ENCODE data around the gene SV2C.

Gene SV2C

DNA sequence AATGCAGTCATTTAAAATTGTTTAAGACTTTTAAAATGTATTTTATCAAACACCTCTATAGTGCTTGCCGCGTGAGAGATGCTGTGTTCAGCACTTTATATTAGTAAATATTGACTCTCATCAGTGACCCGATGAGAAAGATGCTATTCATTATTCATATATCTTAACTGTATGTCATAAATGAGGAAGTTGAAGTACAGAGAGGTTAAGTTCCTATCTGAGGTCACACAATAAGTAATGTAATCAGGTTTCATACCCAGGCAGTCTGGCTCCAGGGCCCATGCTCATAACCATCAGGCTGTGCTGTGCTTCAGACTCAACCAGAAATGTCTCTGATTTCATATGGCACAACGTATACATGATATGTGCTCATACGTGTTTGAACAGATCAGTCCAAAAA lies 119.0 kb downstream of the SV2C start:
- Histone ChIP-seq H2AFZ (no peak overlapping the region), H3K27me3 (ENCODE audit: control insufficient read depth, insufficient read depth, low read length) (no peaks in the 10 kb centered on the region), H3K27ac (no peak overlapping the region), H3K4me2 (ENCODE audit: low read length) (no peak overlapping the region), H3K9me3 (ENCODE audit: control insufficient read depth, low read length) (no peaks in the 10 kb centered on the region), H3K79me2 (no peaks in the 10 kb centered on the region), H3K9ac (no peak overlapping the region), H3K4me1 (no peaks in the 10 kb centered on the region), H3K4me3 (ENCODE audit: low read depth, low read length) (no peak overlapping the region), H3K36me3 (ENCODE audit: control insufficient read depth, insufficient read depth, low read length) (no peaks in the 10 kb centered on the region)
- TF ChIP-seq, protein P1, sequence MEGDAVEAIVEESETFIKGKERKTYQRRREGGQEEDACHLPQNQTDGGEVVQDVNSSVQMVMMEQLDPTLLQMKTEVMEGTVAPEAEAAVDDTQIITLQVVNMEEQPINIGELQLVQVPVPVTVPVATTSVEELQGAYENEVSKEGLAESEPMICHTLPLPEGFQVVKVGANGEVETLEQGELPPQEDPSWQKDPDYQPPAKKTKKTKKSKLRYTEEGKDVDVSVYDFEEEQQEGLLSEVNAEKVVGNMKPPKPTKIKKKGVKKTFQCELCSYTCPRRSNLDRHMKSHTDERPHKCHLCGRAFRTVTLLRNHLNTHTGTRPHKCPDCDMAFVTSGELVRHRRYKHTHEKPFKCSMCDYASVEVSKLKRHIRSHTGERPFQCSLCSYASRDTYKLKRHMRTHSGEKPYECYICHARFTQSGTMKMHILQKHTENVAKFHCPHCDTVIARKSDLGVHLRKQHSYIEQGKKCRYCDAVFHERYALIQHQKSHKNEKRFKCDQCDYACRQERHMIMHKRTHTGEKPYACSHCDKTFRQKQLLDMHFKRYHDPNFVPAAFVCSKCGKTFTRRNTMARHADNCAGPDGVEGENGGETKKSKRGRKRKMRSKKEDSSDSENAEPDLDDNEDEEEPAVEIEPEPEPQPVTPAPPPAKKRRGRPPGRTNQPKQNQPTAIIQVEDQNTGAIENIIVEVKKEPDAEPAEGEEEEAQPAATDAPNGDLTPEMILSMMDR (IDR thresholded peaks at IDR 0.05) = no peak

DNA sequence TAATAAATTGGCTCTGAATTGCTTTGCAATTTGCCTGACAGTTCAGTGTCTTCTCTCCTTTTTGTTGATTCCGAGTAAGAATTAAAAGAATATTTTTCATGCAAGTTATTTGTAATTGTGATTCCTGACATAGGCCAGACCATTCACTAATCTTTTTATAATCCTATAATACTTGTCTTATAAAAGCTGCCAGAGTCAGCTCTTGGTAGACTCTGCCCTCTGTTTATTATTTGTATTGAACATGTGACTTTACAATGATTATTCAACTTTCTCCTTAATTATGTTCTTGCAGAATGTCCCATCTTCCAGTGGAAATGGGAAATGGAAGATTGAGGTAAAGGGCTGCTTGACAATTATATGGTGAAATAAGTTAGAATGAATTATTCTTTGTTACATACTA lies 121.0 kb downstream of the SV2C start:
- H3K9me3 ChIP-seq (ENCODE audit: control insufficient read depth, low read length) = no peaks in the 10 kb centered on the region
- no peak overlapping the region for H3K4me2 ChIP-seq (ENCODE audit: low read length)
- H3K4me3 ChIP-seq (ENCODE audit: low read depth, low read length) = no peak overlapping the region
- no peaks in the 10 kb centered on the region for H3K36me3 ChIP-seq (ENCODE audit: control insufficient read depth, insufficient read depth, low read length)
- no peak overlapping the region for H3K27ac ChIP-seq
- H3K9ac ChIP-seq = no peak overlapping the region
- no peaks in the 10 kb centered on the region for H3K4me1 ChIP-seq
- H3K27me3 ChIP-seq (ENCODE audit: control insufficient read depth, insufficient read depth, low read length) = no peaks in the 10 kb centered on the region
- TF ChIP-seq, protein P1 (IDR thresholded peaks at IDR 0.05) = no peak
- H2AFZ ChIP-seq = no peak overlapping the region
- H3K79me2 ChIP-seq = no peaks in the 10 kb centered on the region

DNA sequence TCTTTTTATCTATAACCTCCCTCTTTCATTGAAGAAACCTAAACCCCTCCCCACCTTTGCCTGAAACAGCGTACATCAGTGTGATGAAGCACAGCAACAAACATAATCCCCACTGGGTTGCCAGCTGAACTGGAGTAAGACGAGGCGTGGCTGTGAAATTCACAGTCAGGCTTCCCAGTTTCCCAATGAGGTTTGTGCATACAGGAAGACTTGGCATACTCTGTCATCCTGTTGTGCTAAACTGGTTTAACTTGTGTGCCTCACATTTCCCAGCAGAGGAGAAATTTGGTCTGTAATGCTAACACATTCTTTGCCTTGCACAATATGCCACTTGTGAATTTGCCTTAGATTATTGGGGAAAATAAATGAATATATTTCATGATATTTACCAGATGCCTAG lies 121.5 kb downstream of the SV2C start:
- H3K4me3 ChIP-seq (ENCODE audit: low read depth, low read length) = no peak overlapping the region
- H3K9me3 ChIP-seq (ENCODE audit: control insufficient read depth, low read length) = no peaks in the 10 kb centered on the region
- no peaks in the 10 kb centered on the region for H3K4me1 ChIP-seq
- no peaks in the 10 kb centered on the region for H3K79me2 ChIP-seq
- no peaks in the 10 kb centered on the region for H3K36me3 ChIP-seq (ENCODE audit: control insufficient read depth, insufficient read depth, low read length)
- H3K27ac ChIP-seq = no peak overlapping the region
- no peak overlapping the region for H3K9ac ChIP-seq
- TF ChIP-seq, protein P1 (IDR thresholded peaks at IDR 0.05) = no peak
- H2AFZ ChIP-seq = no peak overlapping the region
- H3K4me2 ChIP-seq (ENCODE audit: low read length) = no peak overlapping the region
- no peaks in the 10 kb centered on the region for H3K27me3 ChIP-seq (ENCODE audit: control insufficient read depth, insufficient read depth, low read length)

DNA sequence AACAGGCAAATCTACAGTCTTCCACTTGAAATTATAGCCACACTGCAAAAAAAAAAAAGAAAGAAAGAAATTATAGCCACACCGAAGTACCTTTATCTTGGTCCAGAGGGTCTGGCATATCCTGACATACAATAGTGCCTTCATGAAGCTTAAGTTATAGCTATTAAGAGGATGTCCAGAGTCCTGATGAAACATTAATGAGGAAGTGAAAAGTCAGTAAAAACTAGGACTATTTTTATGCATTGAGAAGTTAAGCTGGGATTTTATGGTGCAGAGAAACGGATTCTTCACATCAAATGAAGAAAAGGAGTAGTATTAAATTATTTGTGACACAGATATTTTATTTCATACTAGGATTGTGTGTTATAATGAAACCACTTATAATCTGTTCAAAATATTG lies 123.9 kb downstream of the SV2C start:
- H3K36me3 ChIP-seq (ENCODE audit: control insufficient read depth, insufficient read depth, low read length) = no peaks in the 10 kb centered on the region
- peaks cover 4% of the 10 kb centered on the region for H3K9me3 ChIP-seq (ENCODE audit: control insufficient read depth, low read length)
- TF ChIP-seq, protein P1 (IDR thresholded peaks at IDR 0.05) = no peak
- H3K4me1 ChIP-seq = no peaks in the 10 kb centered on the region
- H3K27ac ChIP-seq = no peak overlapping the region
- H3K9ac ChIP-seq = no peak overlapping the region
- H2AFZ ChIP-seq = no peak overlapping the region
- no peak overlapping the region for H3K4me2 ChIP-seq (ENCODE audit: low read length)
- no peaks in the 10 kb centered on the region for H3K79me2 ChIP-seq
- no peak overlapping the region for H3K4me3 ChIP-seq (ENCODE audit: low read depth, low read length)
- no peaks in the 10 kb centered on the region for H3K27me3 ChIP-seq (ENCODE audit: control insufficient read depth, insufficient read depth, low read length)

DNA sequence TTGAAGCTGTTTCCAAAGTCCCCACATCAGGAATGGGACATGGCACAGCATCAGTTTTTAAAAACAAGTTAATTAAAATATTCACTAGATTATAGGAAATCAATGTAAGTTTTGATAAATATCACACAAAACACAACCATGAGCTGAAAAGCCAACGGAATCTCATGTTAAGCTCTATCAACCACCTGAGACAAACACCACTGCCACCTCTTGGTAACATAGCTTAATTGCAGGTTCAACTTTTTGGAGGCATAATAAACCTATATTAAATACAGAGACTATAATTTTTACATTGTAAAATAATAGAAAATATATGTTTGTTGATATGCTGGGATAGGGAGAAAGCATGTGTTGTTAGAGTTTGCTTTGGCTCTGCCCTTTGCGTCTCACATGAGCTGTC lies 126.1 kb downstream of the SV2C start:
- Histone ChIP-seq H3K4me2 (ENCODE audit: low read length) (no peak overlapping the region), H3K4me1 (no peaks in the 10 kb centered on the region), H3K9ac (no peak overlapping the region), H3K36me3 (ENCODE audit: control insufficient read depth, insufficient read depth, low read length) (no peaks in the 10 kb centered on the region), H3K79me2 (no peaks in the 10 kb centered on the region), H3K27ac (no peak overlapping the region), H3K27me3 (ENCODE audit: control insufficient read depth, insufficient read depth, low read length) (no peaks in the 10 kb centered on the region), H2AFZ (no peak overlapping the region), H3K4me3 (ENCODE audit: low read depth, low read length) (no peak overlapping the region), H3K9me3 (ENCODE audit: control insufficient read depth, low read length) (peaks cover 4% of the 10 kb centered on the region)
- TF ChIP-seq, protein P1 (IDR thresholded peaks at IDR 0.05) = no peak
